GM12892 (cell line): ENCODE data around the gene ATP13A1.
A peak's percentile ranks its signal among the peaks of the same experiment; 100 is the strongest.

Experiments used
- POLR2A ChIP-seq: IDR thresholded peaks from 2 replicates; pipeline ENCODE4 v1.6.1; 2011; ENCODE audit warnings: low read depth, low read length, control low read depth
- POLR2AphosphoS5 ChIP-seq: IDR thresholded peaks from 2 replicates; pipeline ENCODE4 v1.6.1; 2011; ENCODE audit warnings: low read depth, low read length, control low read depth
- TAF1 ChIP-seq: IDR thresholded peaks from 2 replicates; pipeline ENCODE4 v1.6.1; 2011; ENCODE audit warnings: low read depth, mild to moderate bottlenecking, control low read depth, low read length, borderline replicate concordance

DNA sequence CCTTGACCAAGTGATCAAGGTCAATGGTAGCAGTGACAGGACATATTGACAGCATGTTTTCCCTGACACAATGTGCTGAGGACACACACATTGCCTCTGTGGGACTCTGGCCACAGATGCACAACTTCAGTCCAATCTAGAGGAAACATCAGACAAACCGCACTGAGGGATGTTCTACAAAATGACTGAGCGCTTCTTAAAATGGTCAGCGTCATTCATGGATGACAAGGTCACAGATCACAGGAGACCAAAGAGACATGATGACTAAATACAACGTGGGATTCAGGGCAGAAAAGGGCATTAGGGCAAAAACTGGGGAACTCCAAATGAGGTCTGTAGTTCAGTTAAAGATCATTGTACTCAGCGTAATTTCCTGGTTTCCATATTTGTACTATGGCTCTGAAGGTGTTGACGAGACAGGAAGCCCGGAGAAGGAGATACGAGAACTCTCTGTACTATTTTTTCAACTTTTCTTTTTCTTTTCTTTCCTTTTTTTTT lies 65.6 kb downstream of the ATP13A1 start:
- TF ChIP-seq POLR2A (peak; percentile 77), TAF1 (0 out of 2 replicates have a peak, but pooled peaks have one; percentile 39), POLR2AphosphoS5 (peak; percentile 88)
